ENCODE measurements around the gene ARHGEF3.
A peak's percentile ranks its signal among the peaks of the same experiment; 100 is the strongest.

ARHGEF3 gene

DNA sequence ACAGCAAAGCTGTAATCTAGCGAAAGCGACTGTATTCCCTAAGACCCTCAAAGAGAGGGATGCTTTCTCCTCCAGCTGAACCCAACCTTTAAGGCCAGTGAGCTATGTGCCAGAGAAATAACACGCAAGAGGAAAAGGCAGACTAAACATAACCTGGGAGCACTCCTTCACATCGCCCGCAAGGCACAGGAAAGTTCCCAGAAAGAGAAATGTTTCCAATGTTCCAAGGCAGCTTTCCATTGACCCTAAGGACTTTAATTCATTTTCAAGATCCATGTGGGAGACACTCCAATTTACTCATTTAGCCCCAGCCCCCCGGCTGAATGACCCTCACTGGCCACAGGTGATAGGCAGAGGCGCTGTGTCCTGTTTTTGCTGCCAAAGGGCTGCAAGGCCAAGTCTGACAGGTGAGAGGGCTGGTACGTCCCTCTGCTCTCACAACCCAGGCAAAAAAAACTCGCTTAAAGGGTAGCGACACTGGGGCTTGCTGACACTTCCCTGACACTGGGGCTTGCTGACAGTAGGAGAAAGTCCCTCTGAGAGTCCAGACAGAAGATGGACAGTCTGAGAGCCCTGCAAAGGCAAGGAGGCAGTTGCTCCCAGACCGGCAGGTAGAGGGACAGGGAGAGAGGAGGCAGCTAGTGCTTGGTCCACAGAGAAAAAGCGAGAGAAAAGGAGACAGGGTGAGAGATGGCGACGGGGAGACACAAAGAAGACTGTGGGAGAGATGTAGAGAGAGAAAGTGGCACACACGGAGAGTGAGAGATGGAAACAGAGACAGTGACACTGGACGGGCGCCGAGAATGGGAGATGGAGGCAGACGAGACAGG is 702 bp downstream of the ARHGEF3 start:
- DNase-seq (ENCODE audit: extremely low spot score): no peak
- POLR2A ChIA-PET: interaction anchor here (1.0 to 2.8 kb wide), 6 partner anchors 9 to 119 kb away, joined by 3 to 9 read pairs (median 4); partner anchors contain the start of gene TASOR
- TF ChIP-seq FOXK2 (IDR thresholded peaks at IDR 0.05) (no peak), NFRKB (IDR thresholded peaks at IDR 0.05) (no peak), SP1 (IDR thresholded peaks at IDR 0.05) (no peak), ELF4 (IDR thresholded peaks at IDR 0.05) (no peak), LEF1 (IDR thresholded peaks at IDR 0.05; ENCODE audit: borderline replicate concordance) (no peak), FOXM1 (IDR thresholded peaks at IDR 0.05; ENCODE audit: borderline replicate concordance) (no peak), CTBP1 (IDR thresholded peaks at IDR 0.05; ENCODE audit: borderline replicate concordance) (no peak), FOXA1 (IDR thresholded peaks at IDR 0.05) (no peak), SUZ12 (IDR thresholded peaks at IDR 0.05) (no peak), ARNT (IDR thresholded peaks at IDR 0.05) (no peak), BHLHE40 (IDR thresholded peaks at IDR 0.05; ENCODE audit: borderline replicate concordance) (no peak), TARDBP (IDR thresholded peaks at IDR 0.05) (no peak)
- TF ChIP-seq, protein P1, sequence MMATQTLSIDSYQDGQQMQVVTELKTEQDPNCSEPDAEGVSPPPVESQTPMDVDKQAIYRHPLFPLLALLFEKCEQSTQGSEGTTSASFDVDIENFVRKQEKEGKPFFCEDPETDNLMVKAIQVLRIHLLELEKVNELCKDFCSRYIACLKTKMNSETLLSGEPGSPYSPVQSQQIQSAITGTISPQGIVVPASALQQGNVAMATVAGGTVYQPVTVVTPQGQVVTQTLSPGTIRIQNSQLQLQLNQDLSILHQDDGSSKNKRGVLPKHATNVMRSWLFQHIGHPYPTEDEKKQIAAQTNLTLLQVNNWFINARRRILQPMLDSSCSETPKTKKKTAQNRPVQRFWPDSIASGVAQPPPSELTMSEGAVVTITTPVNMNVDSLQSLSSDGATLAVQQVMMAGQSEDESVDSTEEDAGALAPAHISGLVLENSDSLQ (IDR thresholded peaks at IDR 0.05): no peak
- CTCF ChIA-PET: interaction anchor here (0.7 to 3.6 kb wide), 11 partner anchors 8 to 276 kb away, joined by 3 to 22 read pairs (median 5); no protein-coding TSS in a partner anchor

DNA sequence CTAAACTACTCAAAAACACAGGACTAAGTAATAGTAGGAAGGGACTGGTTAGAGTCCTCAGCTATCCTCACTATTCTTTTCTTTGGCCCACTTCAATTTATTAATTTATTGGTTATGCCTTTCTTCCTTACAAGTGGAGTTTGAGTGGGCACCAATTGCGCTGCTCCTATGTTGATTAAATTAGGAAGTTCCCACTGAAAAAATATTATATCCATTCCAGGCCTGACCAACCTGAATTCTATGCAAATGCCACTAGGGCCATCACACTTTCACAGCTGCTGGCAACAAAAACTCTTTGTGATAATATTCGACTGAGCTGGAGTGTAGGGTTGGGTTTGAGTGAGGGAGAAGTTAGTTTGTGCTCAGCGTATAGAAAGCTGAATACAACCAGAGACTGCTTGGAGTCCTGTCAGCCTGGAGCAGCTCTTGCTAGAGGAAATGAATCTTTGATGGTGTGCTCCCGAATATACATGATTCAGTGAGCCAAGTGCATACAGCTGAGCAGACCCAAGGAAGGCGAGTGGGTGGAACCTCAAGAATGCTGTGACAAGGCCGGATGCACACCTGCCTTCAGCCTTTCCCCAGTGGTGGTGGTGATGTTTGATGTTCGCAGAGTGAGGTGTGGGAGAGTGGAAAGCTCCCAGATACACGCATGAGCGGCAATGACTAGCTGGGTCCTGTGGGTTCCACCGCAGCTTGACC is 1.5 kb downstream of the ARHGEF3 start:
- TF ChIP-seq HDGF (IDR thresholded peaks at IDR 0.05; ENCODE audit: borderline replicate concordance) (no peak), ELF4 (IDR thresholded peaks at IDR 0.05) (no peak), TARDBP (IDR thresholded peaks at IDR 0.05) (no peak), FOXA1 (IDR thresholded peaks at IDR 0.05) (no peak), NFRKB (IDR thresholded peaks at IDR 0.05) (no peak), FOXM1 (IDR thresholded peaks at IDR 0.05; ENCODE audit: borderline replicate concordance) (no peak), L3MBTL2 (conservative IDR thresholded peaks at IDR 0.05) (no peak), SP1 (IDR thresholded peaks at IDR 0.05) (no peak), BHLHE40 (IDR thresholded peaks at IDR 0.05; ENCODE audit: borderline replicate concordance) (no peak), LEF1 (IDR thresholded peaks at IDR 0.05; ENCODE audit: borderline replicate concordance) (no peak), SUZ12 (IDR thresholded peaks at IDR 0.05) (no peak), ZNF384 (IDR thresholded peaks at IDR 0.05) (no peak), ARNT (IDR thresholded peaks at IDR 0.05) (no peak), CTBP1 (IDR thresholded peaks at IDR 0.05; ENCODE audit: borderline replicate concordance) (no peak), FOXK2 (IDR thresholded peaks at IDR 0.05) (no peak)
- TF ChIP-seq, protein P1 (IDR thresholded peaks at IDR 0.05): no peak
- DNase-seq (ENCODE audit: extremely low spot score): no peak
- CTCF ChIA-PET: interaction anchor here (0.6 to 3.6 kb wide), 19 partner anchors 7 to 434 kb away, joined by 3 to 22 read pairs (median 4); no protein-coding TSS in a partner anchor
- POLR2A ChIA-PET: interaction anchor here (0.9 to 2.8 kb wide), 4 partner anchors 10 to 188 kb away, joined by 3 to 9 read pairs (median 4); partner anchors contain the start of gene TASOR

DNA sequence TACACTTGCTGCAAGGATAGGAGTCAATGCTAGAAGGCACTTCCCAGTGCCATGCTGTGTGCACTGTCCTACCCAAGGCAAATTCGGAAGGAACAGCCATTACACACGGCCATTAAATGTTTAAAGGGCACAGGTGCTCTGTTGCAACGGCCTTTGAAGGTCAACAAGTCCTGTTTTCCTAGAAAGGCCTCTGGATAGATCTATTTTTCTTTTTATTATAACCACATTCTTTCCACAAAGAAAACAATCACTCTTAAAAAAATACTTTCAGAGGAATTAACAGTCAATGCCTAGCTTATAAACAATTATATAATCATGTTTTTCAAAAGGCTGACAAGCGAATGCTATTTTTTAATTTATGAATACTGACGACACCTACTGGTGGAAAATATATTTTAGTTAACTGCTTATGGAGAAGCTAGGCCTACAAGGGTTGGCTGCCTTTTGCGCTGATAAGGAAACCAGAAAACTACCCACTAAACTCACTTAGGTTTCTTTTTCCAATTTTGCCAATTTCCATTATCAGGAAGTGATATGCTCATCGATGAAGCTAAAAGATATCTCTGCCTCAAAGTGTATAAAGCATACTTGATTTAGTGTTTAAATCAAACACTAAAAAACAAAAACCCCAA is 2.4 kb downstream of the ARHGEF3 start:
- no peak for DNase-seq (ENCODE audit: extremely low spot score)
- ChIA-PET POLR2A (interaction anchor here (0.9 to 2.8 kb wide), 3 partner anchors 9 to 189 kb away, joined by 3 to 9 read pairs (median 3); partner anchors contain the start of gene TASOR), CTCF (interaction anchor here (0.6 to 3.6 kb wide), 19 partner anchors 8 to 435 kb away, joined by 3 to 22 read pairs (median 4); no protein-coding TSS in a partner anchor)
- TF ChIP-seq, protein P1 (IDR thresholded peaks at IDR 0.05): peak; percentile 82
- TF ChIP-seq FOXA1 (IDR thresholded peaks at IDR 0.05) (no peak), HDGF (IDR thresholded peaks at IDR 0.05; ENCODE audit: borderline replicate concordance) (no peak), BHLHE40 (IDR thresholded peaks at IDR 0.05; ENCODE audit: borderline replicate concordance) (no peak), ARNT (IDR thresholded peaks at IDR 0.05) (no peak), FOXM1 (IDR thresholded peaks at IDR 0.05; ENCODE audit: borderline replicate concordance) (no peak), L3MBTL2 (conservative IDR thresholded peaks at IDR 0.05) (no peak)

DNA sequence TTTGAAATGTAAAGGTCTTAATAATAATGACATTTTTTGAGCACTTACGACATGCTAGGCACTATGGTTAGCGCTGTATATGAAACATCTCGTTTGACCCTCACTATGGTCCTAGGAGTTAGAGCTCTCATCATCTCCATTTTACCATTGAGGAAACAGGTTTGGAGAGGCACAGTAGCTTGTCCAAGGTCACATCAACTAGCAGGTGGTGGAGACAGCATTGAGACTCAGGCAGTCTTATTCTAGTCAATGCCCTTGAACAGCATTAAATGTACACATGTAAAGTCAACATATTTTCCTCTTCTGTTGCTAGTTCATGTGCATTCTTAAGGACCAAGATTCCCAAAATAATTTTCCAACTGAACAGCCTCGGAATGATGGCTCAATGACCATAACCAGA is 4.8 kb downstream of the ARHGEF3 start:
- no peak for DNase-seq (ENCODE audit: extremely low spot score)
- CTCF ChIA-PET: no interaction called here
- no peak for TF ChIP-seq FOXM1 (IDR thresholded peaks at IDR 0.05; ENCODE audit: borderline replicate concordance)
- TF ChIP-seq FOXK2 (IDR thresholded peaks at IDR 0.05): no peak
- TF ChIP-seq, protein P1 (IDR thresholded peaks at IDR 0.05): no peak
- no peak for TF ChIP-seq L3MBTL2 (conservative IDR thresholded peaks at IDR 0.05)
- no peak for TF ChIP-seq CTBP1 (IDR thresholded peaks at IDR 0.05; ENCODE audit: borderline replicate concordance)
- TF ChIP-seq LEF1 (IDR thresholded peaks at IDR 0.05; ENCODE audit: borderline replicate concordance): no peak
- no peak for TF ChIP-seq SUZ12 (IDR thresholded peaks at IDR 0.05)
- TF ChIP-seq ZNF384 (IDR thresholded peaks at IDR 0.05): no peak
- TF ChIP-seq FOXA1 (IDR thresholded peaks at IDR 0.05): no peak
- TF ChIP-seq BHLHE40 (IDR thresholded peaks at IDR 0.05; ENCODE audit: borderline replicate concordance): no peak
- TF ChIP-seq HDGF (IDR thresholded peaks at IDR 0.05; ENCODE audit: borderline replicate concordance): no peak
- TF ChIP-seq TARDBP (IDR thresholded peaks at IDR 0.05): no peak
- no peak for TF ChIP-seq ELF4 (IDR thresholded peaks at IDR 0.05)
- no peak for TF ChIP-seq NFRKB (IDR thresholded peaks at IDR 0.05)
- TF ChIP-seq SP1 (IDR thresholded peaks at IDR 0.05): no peak
- TF ChIP-seq ARNT (IDR thresholded peaks at IDR 0.05): no peak
- POLR2A ChIA-PET: no interaction called here
